Epithelial cell of prostate (primary cell): ENCODE measurements around the gene ERP27.

Experiments
- DNase-seq: peaks from one replicate; pipeline ENCODE4 v3.0.0-alpha.2; 2011; ENCODE audit warnings: low read depth, low spot score
- H3K27ac ChIP-seq: fragments of 450-650 bp; 2 replicates; pipeline ENCODE4 v1.5.1; 2017; ENCODE audit warnings: mild to moderate bottlenecking

ERP27 gene

DNA sequence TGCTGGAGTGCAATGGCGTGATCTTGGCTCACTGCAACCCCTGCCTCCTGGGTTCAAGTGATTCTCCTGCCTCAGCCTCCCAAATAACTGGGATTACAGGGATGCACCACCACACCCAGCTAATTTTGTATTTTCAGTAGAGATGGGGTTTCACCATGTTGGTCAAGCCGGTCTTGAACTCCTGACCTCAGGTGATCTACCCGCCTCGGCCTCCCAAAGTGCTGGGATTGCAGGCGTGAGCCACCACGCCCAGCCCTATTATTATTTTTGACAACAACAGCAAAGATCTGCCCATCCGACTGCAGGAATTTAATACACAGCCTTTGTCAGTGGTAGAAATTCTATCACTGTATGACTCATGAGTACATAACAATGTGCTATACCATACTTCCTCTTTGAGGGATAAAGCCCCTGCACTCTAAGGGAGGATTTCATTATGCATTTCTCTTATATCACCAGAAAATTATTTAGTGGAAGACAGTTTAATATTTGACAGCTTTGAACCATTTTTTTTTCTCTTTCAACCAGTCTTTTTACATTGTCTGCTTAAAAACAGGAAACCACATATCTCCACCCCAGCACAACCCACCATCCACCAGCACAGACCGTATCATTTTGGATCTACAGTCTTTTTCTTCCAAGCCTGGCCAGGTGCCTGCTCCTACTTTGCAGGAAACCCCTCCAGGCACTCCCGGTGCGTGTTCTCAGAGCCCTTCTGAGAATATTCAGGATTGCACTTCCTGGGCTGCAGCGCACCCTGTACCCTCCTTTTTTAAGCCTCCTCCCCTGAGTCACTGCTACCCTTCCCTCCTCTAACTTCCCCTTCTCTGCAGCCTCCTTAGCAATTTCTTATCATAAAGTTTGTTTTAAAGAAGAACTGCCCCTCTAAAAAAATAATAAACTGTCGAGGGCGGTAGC, 22.5 kb upstream of the ERP27 start:
- DNase-seq, result no peak

GRCh38 chr12:14959916-14960496, 21.7 kb upstream of the ERP27 start:
- no peak for DNase-seq
- H3K27ac ChIP-seq, result peak overlapping the region; percentile 78

More for the DNA sequence above, 22.5 kb upstream of the ERP27 start:
- peak overlapping the region; percentile 78 for H3K27ac ChIP-seq

GRCh38 chr12:14959463-14959862, 21.1 kb upstream of the ERP27 start:
- no peak for DNase-seq
- no peak overlapping the region for H3K27ac ChIP-seq

- no peak for DNase-seq
- no peak overlapping the region for H3K27ac ChIP-seq
Observed at GRCh38 chr12:14959126-14959440, 20.7 kb upstream of the ERP27 start.

GRCh38 chr12:14958361-14959125, 20.2 kb upstream of the ERP27 start:
- no peak overlapping the region for H3K27ac ChIP-seq

GRCh38 chr12:14957551-14958168, 19.3 kb upstream of the ERP27 start:
- H3K27ac ChIP-seq, result no peak overlapping the region
- no peak for DNase-seq

More at GRCh38 chr12:14958361-14959125, 20.2 kb upstream of the ERP27 start:
- DNase-seq, result no peak

DNA sequence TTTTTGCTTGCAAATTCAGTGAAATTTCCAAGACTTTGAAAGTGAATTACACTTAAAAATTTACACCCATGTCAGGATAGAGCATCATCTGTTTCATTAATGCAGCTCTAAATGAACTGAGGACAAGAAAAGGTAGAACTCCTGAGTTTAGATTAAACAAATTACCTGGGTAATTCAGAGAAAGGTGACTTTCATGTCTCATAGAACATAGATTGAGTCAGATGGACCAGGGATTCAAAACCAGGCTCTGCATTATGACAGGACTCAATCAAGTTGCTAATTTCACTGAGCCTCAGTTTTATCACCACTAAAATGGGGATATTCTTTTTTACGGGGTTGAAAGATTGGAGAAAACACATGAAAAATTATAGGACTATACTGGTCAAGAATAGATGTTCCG, 18.6 kb upstream of the ERP27 start:
- DNase-seq, result no peak
- no peak overlapping the region for H3K27ac ChIP-seq

- H3K27ac ChIP-seq, result no peak overlapping the region
- DNase-seq, result no peak
Observed at GRCh38 chr12:14956024-14956891, 17.9 kb upstream of the ERP27 start.

DNA sequence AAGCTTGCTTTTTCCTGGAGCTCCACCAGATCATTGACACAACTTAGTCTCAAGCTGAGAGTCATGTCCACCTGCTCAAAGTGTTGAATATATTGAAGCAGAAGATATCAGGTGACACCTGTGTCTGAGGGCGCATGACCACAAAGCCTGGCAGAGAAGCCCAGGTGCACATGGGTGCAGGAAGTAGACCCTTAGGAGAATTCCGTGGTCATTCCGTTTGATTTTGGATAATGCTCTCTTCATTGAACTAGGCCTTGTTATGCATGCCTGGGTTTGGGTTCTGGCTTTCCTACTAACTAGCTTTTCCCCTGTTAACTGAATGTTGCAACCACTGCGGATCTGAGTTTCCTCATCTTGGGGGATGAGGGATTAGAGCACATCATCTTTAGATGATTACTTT, 15.9 kb upstream of the ERP27 start:
- no peak for DNase-seq
- H3K27ac ChIP-seq, result no peak overlapping the region

DNA sequence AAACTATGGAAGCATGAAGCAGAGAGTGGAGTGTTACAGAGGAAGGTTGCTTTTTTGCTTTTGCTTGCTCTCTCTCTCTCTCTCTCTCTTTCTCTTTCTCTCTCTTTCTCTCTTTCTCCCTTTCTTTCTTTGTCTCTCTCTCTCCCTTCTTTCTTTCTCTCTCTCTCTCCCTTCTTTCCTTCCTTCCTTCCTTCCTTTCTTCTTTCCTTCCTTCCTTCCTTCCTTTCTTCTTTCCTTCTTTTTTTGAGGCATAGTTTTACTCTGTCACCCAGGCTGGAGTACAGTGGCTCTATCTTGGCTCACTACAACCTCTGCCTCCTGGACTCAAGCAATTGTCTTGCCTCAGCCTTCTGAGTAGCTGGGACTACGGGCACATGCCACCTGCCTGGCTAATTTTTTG, 15.4 kb upstream of the ERP27 start:
- H3K27ac ChIP-seq, result no peak overlapping the region

DNA sequence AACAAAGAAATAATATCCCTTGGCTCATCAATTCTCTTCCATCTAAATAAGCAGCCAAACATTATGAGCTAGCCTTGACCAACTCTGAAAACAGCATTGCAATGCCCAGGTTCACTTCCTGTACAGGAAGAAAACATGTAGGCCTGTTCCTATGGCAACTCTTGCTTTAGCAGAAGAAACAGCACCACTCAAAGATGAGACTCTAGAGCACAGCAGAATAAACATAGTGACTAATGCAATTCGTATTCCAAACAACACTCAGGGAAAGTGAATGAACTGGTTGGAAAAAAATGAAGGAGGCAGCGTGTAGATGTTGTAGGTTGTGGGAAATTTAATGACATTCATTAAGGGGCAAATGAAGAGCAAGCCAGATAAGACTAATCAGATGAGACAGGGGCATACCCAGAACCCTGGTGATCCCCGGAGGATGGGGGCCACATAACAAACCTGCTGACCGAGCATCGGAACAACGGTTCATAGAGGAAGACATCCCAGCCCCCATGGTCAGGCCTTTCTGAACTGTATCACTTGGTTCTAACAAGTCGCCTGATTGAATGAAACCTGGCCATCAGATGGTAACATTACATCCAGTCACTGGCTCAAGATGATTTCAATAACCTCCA, 14.1 kb upstream of the ERP27 start:
- peak overlapping the region; percentile 75 for H3K27ac ChIP-seq
- peak; percentile 78 for DNase-seq

More for the DNA sequence above, 15.4 kb upstream of the ERP27 start:
- no peak for DNase-seq

DNA sequence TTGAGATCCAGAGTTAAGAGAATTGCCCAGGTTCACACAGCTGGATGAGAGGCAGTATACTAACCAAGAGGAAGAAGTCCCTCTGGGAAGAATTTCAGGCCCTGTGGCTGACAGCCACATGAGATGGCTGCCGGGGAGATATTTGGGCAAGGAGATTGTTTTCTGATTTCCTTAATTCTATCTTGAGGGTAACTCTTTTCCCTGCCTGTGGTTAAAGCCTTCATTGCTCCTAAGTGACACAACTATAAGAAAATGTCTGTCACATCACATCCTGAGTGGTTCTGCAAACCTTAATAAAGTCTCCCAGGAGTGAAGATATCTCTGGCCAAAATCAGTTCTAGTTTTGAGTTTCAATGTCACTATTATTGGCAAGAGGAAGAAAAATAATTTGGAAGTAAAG, 13.5 kb upstream of the ERP27 start:
- no peak for DNase-seq
- peak overlapping the region; percentile 75 for H3K27ac ChIP-seq

GRCh38 chr12:14950982-14951746, 12.8 kb upstream of the ERP27 start:
- H3K27ac ChIP-seq, result peak overlapping the region; percentile 75
- DNase-seq, result peak; percentile 22

DNA sequence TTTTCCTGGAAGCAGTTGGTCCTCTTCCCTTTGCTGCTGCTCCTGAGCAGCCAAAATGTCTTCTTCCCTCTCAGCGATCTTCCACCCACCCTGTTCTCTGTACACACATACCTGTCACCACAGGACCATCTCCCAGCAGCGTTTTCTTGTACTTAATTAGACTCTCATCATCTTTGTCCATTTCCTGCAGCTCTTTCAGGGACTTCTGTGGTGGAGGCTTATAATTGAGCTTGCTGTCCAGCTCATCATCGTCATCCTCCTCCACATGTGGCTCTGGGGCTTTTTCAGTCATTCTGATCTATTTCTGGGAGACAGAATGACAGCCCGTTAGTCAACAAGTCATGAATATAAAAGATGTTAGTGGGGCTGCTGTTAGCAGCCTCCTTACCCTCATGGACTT, 12.1 kb upstream of the ERP27 start:
- no peak for DNase-seq
- no peak overlapping the region for H3K27ac ChIP-seq

DNA sequence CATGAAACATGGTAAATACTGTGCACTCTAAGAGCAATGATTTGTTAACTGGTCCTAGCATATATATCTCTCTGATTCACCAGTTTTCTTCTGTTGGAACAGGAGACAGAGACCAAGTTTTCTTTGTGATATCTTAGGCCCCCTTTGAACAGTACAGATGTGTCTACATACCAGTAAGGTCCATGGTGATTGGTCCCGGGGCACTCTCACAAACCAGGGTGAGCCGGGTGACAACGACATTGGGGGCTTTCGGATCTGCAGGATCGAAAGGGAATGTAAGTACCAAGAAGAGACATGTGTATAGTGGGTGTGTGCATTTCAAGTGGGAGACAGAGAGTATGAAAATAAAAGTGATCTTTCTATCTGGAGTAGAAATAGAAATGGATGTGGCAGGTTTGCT, 11.3 kb upstream of the ERP27 start:
- no peak for DNase-seq
- no peak overlapping the region for H3K27ac ChIP-seq

DNA sequence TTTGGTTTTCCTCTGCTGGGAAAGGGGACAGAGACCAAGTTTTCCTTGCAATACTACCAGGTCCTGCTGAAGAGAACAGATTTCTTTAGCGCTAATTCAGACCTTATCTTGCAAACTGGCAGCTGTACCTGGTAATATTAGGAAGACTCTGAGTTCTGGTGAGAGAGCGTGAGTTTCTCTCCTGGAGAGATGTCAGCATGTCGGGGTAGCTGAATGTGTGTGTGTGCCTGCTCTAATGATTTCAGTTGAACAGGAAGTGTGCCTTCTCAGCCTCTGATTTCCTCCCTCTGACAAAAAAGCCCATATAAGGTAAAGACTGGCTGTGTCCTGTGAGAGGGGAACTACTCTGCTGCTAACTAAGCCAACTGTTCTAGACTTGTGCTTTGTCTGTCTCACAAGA, 10.3 kb upstream of the ERP27 start:
- no peak for DNase-seq
- H3K27ac ChIP-seq, result peak overlapping the region; percentile 17

GRCh38 chr12:14946861-14947260, 8.5 kb upstream of the ERP27 start:
- peak overlapping the region; percentile 29 for H3K27ac ChIP-seq
- no peak for DNase-seq

DNA sequence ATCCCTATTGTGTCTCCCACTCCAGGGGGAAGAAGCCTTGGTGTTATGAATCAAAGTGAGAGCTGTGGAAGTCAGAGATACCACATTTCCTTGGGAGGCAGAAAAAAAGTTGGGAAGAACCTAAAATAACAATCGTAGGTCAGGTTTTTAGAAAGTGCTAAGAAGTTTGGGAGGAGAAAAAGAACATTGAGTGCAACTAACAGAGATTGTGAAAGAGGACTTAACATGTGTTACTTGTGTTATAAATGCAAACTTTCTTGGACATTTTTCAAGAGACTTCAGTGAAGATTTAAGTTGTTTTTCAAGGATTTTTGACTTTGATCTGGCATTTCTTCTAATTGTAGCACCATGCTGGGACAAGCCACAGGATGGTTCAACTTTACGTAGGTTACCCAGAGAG, 7.8 kb upstream of the ERP27 start:
- DNase-seq, result no peak
- no peak overlapping the region for H3K27ac ChIP-seq
